Upper lobe of right lung (tissue), 1 donor: ENCODE data around the gene POLR1D. TPM values are rescaled to one million over a fixed set of nuclear protein-coding genes. Genes with fewer than 3 reads are reported as not detected.

Experiments
- ATAC-seq: fragments of 200-7000 bp; cut with Tn5 transposase; one replicate; pipeline ENCODE4 v1.9.1; 2020; ENCODE audit warnings: mild to moderate bottlenecking, moderate library complexity
- DNase-seq: peaks from one replicate; pipeline ENCODE4 v3.0.0-alpha.2; 2020
- H3K27ac ChIP-seq: fragments of 200-600 bp; one replicate; pipeline ENCODE4 v1.8.0; 2022
- H3K27me3 ChIP-seq: fragments of 200-600 bp; one replicate; pipeline ENCODE4 v1.8.0; 2022; ENCODE audit warnings: mild to moderate bottlenecking
- H3K36me3 ChIP-seq: fragments of 200-600 bp; one replicate; pipeline ENCODE4 v1.8.0; 2022
- H3K4me1 ChIP-seq: fragments of 200-600 bp; one replicate; pipeline ENCODE4 v1.8.0; 2022
- H3K4me3 ChIP-seq: fragments of 200-600 bp; one replicate; pipeline ENCODE4 v1.8.0; 2022; ENCODE audit warnings: mild to moderate bottlenecking
- H3K9me3 ChIP-seq: fragments of 200-600 bp; one replicate; pipeline ENCODE4 v1.8.0; 2022
- CTCF ChIP-seq: fragments of 200-600 bp; IDR thresholded peaks from one replicate; pipeline ENCODE4 v1.8.0; 2022; ENCODE audit warnings: antibody characterized with exemption
- intact Hi-C: fragments of 100-400 bp; cut with DNase I; formaldehyde crosslinking; loops from one replicate; pipeline ENCODE4 v1.11.0; 2022
- total RNA-seq: library from RNA; stranded (reverse); fragmentation: NEBNext Ultra II Directional; extraction: Animal tissue kit (Norgen Biotek cat#: 25700); gene quantifications from one replicate; pipeline ENCODE4 v1.2.1, GENCODE V29; 2021
- donor health status: DM: no; HTN: yes; CAD: no; lungs with severe emphysema.

POLR1D gene
- total RNA-seq, 1 donor from 2014 or later = 114 TPM

- TF ChIP-seq CTCF = no peak
- H3K4me1 ChIP-seq = peaks cover 4% of the 10 kb centered on the region
- no peak overlapping the region for H3K4me3 ChIP-seq
- no peak overlapping the region for H3K27ac ChIP-seq
- intact Hi-C loops = no loop called here
- DNase-seq (no peak), ATAC-seq (no peak)
- no peaks in the 10 kb centered on the region for H3K9me3 ChIP-seq
- peaks cover 5% of the 10 kb centered on the region for H3K36me3 ChIP-seq
- no peaks in the 10 kb centered on the region for H3K27me3 ChIP-seq
Measured at GRCh38 chr13:27659145-27659865, 37.6 kb downstream of the POLR1D start.

GRCh38 chr13:27660511-27660910 lies 38.8 kb downstream of the POLR1D start:
- H3K4me1 ChIP-seq = no peaks in the 10 kb centered on the region
- H3K9me3 ChIP-seq = no peaks in the 10 kb centered on the region
- TF ChIP-seq CTCF = no peak
- ATAC-seq (no peak), DNase-seq (no peak)
- H3K27ac ChIP-seq = no peak overlapping the region
- H3K4me3 ChIP-seq = no peak overlapping the region
- H3K36me3 ChIP-seq = no peaks in the 10 kb centered on the region
- H3K27me3 ChIP-seq = no peaks in the 10 kb centered on the region
- intact Hi-C loops = no loop called here

- DNase-seq (no peak), ATAC-seq (no peak)
- H3K9me3 ChIP-seq = no peaks in the 10 kb centered on the region
- no peaks in the 10 kb centered on the region for H3K27me3 ChIP-seq
- intact Hi-C loops = no loop called here
- H3K4me3 ChIP-seq = no peak overlapping the region
- TF ChIP-seq CTCF = no peak
- H3K27ac ChIP-seq = no peak overlapping the region
- peaks cover 4% of the 10 kb centered on the region for H3K36me3 ChIP-seq
- H3K4me1 ChIP-seq = no peaks in the 10 kb centered on the region
Measured at GRCh38 chr13:27661017-27661416, 39.3 kb downstream of the POLR1D start.

- Histone ChIP-seq H3K4me3 (no peak overlapping the region), H3K27me3 (no peaks in the 10 kb centered on the region), H3K9me3 (no peaks in the 10 kb centered on the region), H3K4me1 (no peaks in the 10 kb centered on the region), H3K36me3 (peaks cover 19% of the 10 kb centered on the region), H3K27ac (no peak overlapping the region)
- ATAC-seq (no peak), DNase-seq (no peak)
- intact Hi-C loops = no loop called here
- TF ChIP-seq CTCF = no peak
Measured at GRCh38 chr13:27662738-27663470, 41.2 kb downstream of the POLR1D start.

GRCh38 chr13:27663947-27664346 lies 42.3 kb downstream of the POLR1D start:
- H3K9me3 ChIP-seq = no peaks in the 10 kb centered on the region
- no peak overlapping the region for H3K4me3 ChIP-seq
- TF ChIP-seq CTCF = no peak
- no peak for DNase-seq
- no peak for ATAC-seq
- H3K36me3 ChIP-seq = peaks cover 19% of the 10 kb centered on the region
- intact Hi-C loops = no loop called here
- no peaks in the 10 kb centered on the region for H3K4me1 ChIP-seq
- H3K27me3 ChIP-seq = no peaks in the 10 kb centered on the region
- no peak overlapping the region for H3K27ac ChIP-seq
